GM23338 (cell line): ENCODE results near the gene CDC42BPA. TPM values are rescaled to one million over a fixed set of nuclear protein-coding genes. Genes with fewer than 3 reads are reported as not detected.
"Not testable (repeated sequence)": the region's sequence is repeated elsewhere in the genome, so short reads cannot be mapped to it uniquely, and the experiment has no call there.

ENCODE experiments used
- ATAC-seq: fragments of 200-7000 bp; cut with Tn5 transposase; 3 replicates; pipeline ENCODE4 v1.9.1; 2020
- DNase-seq: peaks from one replicate; pipeline ENCODE4 v3.0.0-alpha.2; 2015; ENCODE audit warnings: low spot score
- H2AFZ ChIP-seq: fragments of 200-600 bp; sonication (generic); 2 replicates; pipeline ENCODE4 v1.8.0; 2016; ENCODE audit warnings: antibody characterized with exemption, mild to moderate bottlenecking, moderate library complexity
- H3F3A ChIP-seq: fragments of 200-600 bp; sonication (generic); replicated peaks from 2 replicates; pipeline ENCODE4 v1.8.0; 2017; ENCODE audit warnings: antibody characterized with exemption, mixed run types, low read depth
- H3K27ac ChIP-seq: fragments of 200-600 bp; sonication (generic); 2 replicates; pipeline ENCODE4 v1.6.1; 2016; ENCODE audit warnings: low read depth
- H3K27me3 ChIP-seq: fragments of 200-600 bp; sonication (generic); 2 replicates; pipeline ENCODE4 v1.8.0; 2016; ENCODE audit warnings: mild to moderate bottlenecking, mixed run types, moderate library complexity; ENCODE audit not compliant: insufficient read depth
- H3K36me3 ChIP-seq: fragments of 200-600 bp; sonication (generic); 2 replicates; pipeline ENCODE4 v1.8.0; 2016; ENCODE audit warnings: mild to moderate bottlenecking; ENCODE audit not compliant: insufficient read depth
- H3K4me1 ChIP-seq: fragments of 200-600 bp; sonication (generic); 2 replicates; pipeline ENCODE4 v1.8.0; 2016; ENCODE audit warnings: mild to moderate bottlenecking, moderate library complexity; ENCODE audit not compliant: insufficient read depth
- H3K4me2 ChIP-seq: fragments of 200-600 bp; sonication (generic); 2 replicates; pipeline ENCODE4 v1.7.1; 2017; ENCODE audit warnings: mixed run types
- H3K4me3 ChIP-seq: fragments of 200-600 bp; sonication (generic); 2 replicates; pipeline ENCODE4 v1.6.1; 2016; ENCODE audit warnings: mixed run types
- H3K79me2 ChIP-seq: fragments of 200-600 bp; sonication (generic); replicated peaks from 2 replicates; pipeline ENCODE4 v1.8.0; 2017; ENCODE audit warnings: mild to moderate bottlenecking; ENCODE audit not compliant: insufficient read depth
- H3K9me2 ChIP-seq: fragments of 200-600 bp; sonication (generic); 2 replicates; pipeline ENCODE4 v1.8.0; 2017; ENCODE audit not compliant: insufficient read depth
- H4K20me1 ChIP-seq: fragments of 200-600 bp; sonication (generic); replicated peaks from 2 replicates; pipeline ENCODE4 v1.8.0; 2017; ENCODE audit warnings: mild to moderate bottlenecking; ENCODE audit not compliant: insufficient read depth
- H3K27ac Mint-ChIP-seq: 2 replicates; pipeline ENCODE4 v1.8.0; 2020; ENCODE audit warnings: inconsistent platforms, mild to moderate bottlenecking, moderate library complexity, mixed read lengths
- H3K27me3 Mint-ChIP-seq: 3 replicates; pipeline ENCODE4 v1.8.0; 2022; ENCODE audit warnings: low read depth, mild to moderate bottlenecking, moderate library complexity, mixed read lengths, inconsistent platforms; ENCODE audit not compliant: insufficient read depth, poor library complexity
- H3K36me3 Mint-ChIP-seq: 3 replicates; pipeline ENCODE4 v1.8.0; 2021; ENCODE audit warnings: low read depth, mild to moderate bottlenecking, inconsistent platforms, moderate library complexity, mixed read lengths
- H3K4me1 Mint-ChIP-seq: 3 replicates; pipeline ENCODE4 v1.8.0; 2020; ENCODE audit warnings: mild to moderate bottlenecking, inconsistent platforms, mixed read lengths
- H3K4me3 Mint-ChIP-seq: 3 replicates; pipeline ENCODE4 v1.8.0; 2021; ENCODE audit warnings: moderate library complexity, mild to moderate bottlenecking, inconsistent platforms, mixed read lengths
- H3K9me3 Mint-ChIP-seq: 3 replicates; pipeline ENCODE4 v1.8.0; 2020; ENCODE audit warnings: moderate library complexity, mild to moderate bottlenecking, inconsistent platforms, mixed read lengths
- CREB1 ChIP-seq: fragments of 250-450 bp; sonication (Bioruptor Pico); IDR thresholded peaks from 2 replicates; pipeline ENCODE4 v1.5.0; 2020; ENCODE audit warnings: low read depth, mild to moderate bottlenecking, moderate library complexity
- CTCF ChIP-seq, 2 experiments: fragments of 200-600 bp in 1 of 2; sonication (generic) in 1 of 2; conservative IDR thresholded peaks; 2 replicates each; pipeline versions ENCODE4 v1.5.1 to v1.6.1; 2016 to 2017; ENCODE audit warnings: antibody characterized with exemption in 2 of 2, low read depth in 2 of 2, mild to moderate bottlenecking in 2 of 2, moderate library complexity in 1 of 2
- ETS1 ChIP-seq: IDR thresholded peaks from 2 replicates; pipeline ENCODE4 v1.6.1; 2016; ENCODE audit warnings: antibody characterized with exemption
- EZH2 ChIP-seq: fragments of 200-600 bp; sonication (generic); IDR thresholded peaks from one replicate; pipeline ENCODE4 v1.8.0; 2017; ENCODE audit warnings: antibody characterized with exemption, mild to moderate bottlenecking, low read depth; ENCODE audit not compliant: unreplicated experiment
- EZH2phosphoT487 ChIP-seq: fragments of 200-600 bp; sonication (generic); IDR thresholded peaks from one replicate; pipeline ENCODE4 v1.8.1; 2018; ENCODE audit warnings: antibody characterized with exemption; ENCODE audit not compliant: unreplicated experiment
- NANOG ChIP-seq: IDR thresholded peaks from 2 replicates; pipeline ENCODE4 v1.6.1; 2016; ENCODE audit warnings: antibody characterized with exemption, borderline replicate concordance
- POLR2AphosphoS5 ChIP-seq: IDR thresholded peaks from 2 replicates; pipeline ENCODE4 v1.6.1; 2016; ENCODE audit warnings: antibody characterized with exemption, low read depth
- REST ChIP-seq: IDR thresholded peaks from one replicate; pipeline ENCODE4 v1.6.1; 2018; ENCODE audit warnings: antibody characterized with exemption; ENCODE audit not compliant: unreplicated experiment
- STAT1 ChIP-seq: IDR thresholded peaks from one replicate; pipeline ENCODE4 v1.6.1; 2016; ENCODE audit warnings: antibody characterized with exemption; ENCODE audit not compliant: unreplicated experiment
- ZNF331 ChIP-seq: fragments of 250-450 bp; sonication (Bioruptor Pico); IDR thresholded peaks from 2 replicates; pipeline ENCODE4 v1.5.0; 2020; ENCODE audit warnings: low read depth, mild to moderate bottlenecking, moderate library complexity
- polyA plus RNA-seq: library from polyadenylated mRNA; unstranded; fragments of >200 nt; fragmentation: Nextera tagmentation; extraction: Ambion mirVana; gene quantifications from 2 replicates; pipeline ENCODE4 v1.2.1, GENCODE V29; 2016
- total RNA-seq: library from RNA; depleted of rRNA; stranded (reverse); fragments of >200 nt; shearing (Covaris generic); gene quantifications from 2 replicates; pipeline ENCODE4 v1.2.3, GENCODE V29; 2014

CDC42BPA gene
- total and polyA plus RNA-seq, 2 experiments from 2014 or later: 17.7 to 40.1 TPM

DNA sequence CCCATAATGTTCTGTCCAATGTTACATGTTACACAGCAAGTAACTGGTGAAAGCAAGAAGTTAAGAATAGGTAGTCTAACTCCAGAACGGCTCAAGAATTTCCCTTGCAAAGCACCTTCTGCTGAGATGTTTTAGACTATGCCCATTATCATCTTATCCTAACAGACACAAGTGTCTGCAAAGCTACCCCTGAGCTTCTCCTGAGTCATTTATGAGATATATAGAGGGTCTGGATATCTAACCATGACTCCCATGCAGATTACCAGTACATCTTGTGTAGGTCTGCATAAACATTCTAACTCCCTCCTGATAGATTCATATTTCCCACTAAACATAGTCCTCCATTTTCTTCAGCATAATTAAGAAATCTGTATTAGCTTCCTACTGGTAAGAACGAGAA lies 206.5 kb downstream of the CDC42BPA start:
- Mint-ChIP-seq H3K9me3 (no peaks in the 10 kb centered on the region), H3K36me3 (peaks cover 11% of the 10 kb centered on the region; the same call in 2 of the 3 replicates), H3K4me3 (no peak overlapping the region), H3K27me3 (peaks cover 7% of the 10 kb centered on the region), H3K4me1 (peaks cover 3% of the 10 kb centered on the region; the same call in 1 of the 3 replicates), H3K27ac (no peak overlapping the region)
- no peaks in the 10 kb centered on the region for H4K20me1 ChIP-seq
- H3K27me3 ChIP-seq: no peaks in the 10 kb centered on the region
- no peak overlapping the region for H2AFZ ChIP-seq
- no peak for TF ChIP-seq POLR2AphosphoS5
- TF ChIP-seq REST: no peak
- no peak for TF ChIP-seq CREB1 (CRISPR knock-in tag)
- no peak for TF ChIP-seq ETS1
- H3K27ac ChIP-seq: no peak overlapping the region
- no peaks in the 10 kb centered on the region for H3K9me2 ChIP-seq
- H3K79me2 ChIP-seq: no peaks in the 10 kb centered on the region
- no peaks in the 10 kb centered on the region for H3K4me1 ChIP-seq
- H3F3A ChIP-seq: no peaks in the 10 kb centered on the region
- ATAC-seq (no peak), DNase-seq (no peak)
- H3K4me3 ChIP-seq: no peak overlapping the region
- no peaks in the 10 kb centered on the region for H3K36me3 ChIP-seq
- H3K4me2 ChIP-seq: no peak overlapping the region

DNA sequence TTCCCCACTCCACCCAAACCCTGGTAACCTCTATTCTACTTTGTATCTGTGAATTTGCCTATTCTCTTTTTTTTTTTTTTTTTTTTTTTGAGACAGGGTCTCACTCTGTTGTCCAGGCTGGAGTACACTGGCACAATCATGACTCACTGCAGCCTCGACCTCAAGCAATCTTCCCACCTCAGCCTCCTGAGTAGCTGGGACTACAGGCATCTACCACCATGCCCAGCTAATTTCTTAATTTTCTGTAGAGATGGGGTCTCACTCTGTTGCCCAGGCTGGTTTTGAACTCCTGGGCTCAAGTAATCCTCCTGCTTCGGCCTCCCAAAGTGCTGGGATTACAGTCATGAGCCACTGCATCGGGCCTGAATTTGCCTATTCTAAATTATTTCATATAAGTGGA lies 213.0 kb downstream of the CDC42BPA start:
- not testable (repeated sequence) for H3K79me2 ChIP-seq, H3K9me2 ChIP-seq, H3K4me3 ChIP-seq, H3K36me3 ChIP-seq, H3K9me3 Mint-ChIP-seq, H3K4me1 ChIP-seq, DNase-seq, H3K27me3 ChIP-seq, H2AFZ ChIP-seq, H3K27ac Mint-ChIP-seq, ATAC-seq, H3K27ac ChIP-seq, H3K4me3 Mint-ChIP-seq, H3K27me3 Mint-ChIP-seq, H3K4me2 ChIP-seq, H3K4me1 Mint-ChIP-seq, H3F3A ChIP-seq, H4K20me1 ChIP-seq
- peaks cover 17% of the 10 kb centered on the region; the same call in 2 of the 3 replicates for H3K36me3 Mint-ChIP-seq

- H3K4me1 Mint-ChIP-seq: no peaks in the 10 kb centered on the region
- H3K4me3 ChIP-seq: no peak overlapping the region
- H3K27me3 ChIP-seq: no peaks in the 10 kb centered on the region
- H3K9me2 ChIP-seq: 0 out of 2 replicates have a peak, but pooled peaks cover 4% of the 10 kb centered on the region
- H3K4me2 ChIP-seq: no peak overlapping the region
- ATAC-seq (no peak), DNase-seq (no peak)
- H4K20me1 ChIP-seq: peaks cover 3% of the 10 kb centered on the region
- TF ChIP-seq NANOG (no peak), EZH2phosphoT487 (no peak), ZNF331 (CRISPR knock-in tag) (no peak), POLR2AphosphoS5 (no peak), EZH2 (no peak), ETS1 (no peak), CTCF (conservative IDR thresholded peaks at IDR 0.05; ENCODE audit: low read depth in 2 of 2) (no peak), STAT1 (no peak)
- H3K4me3 Mint-ChIP-seq: no peak overlapping the region
- H3K36me3 Mint-ChIP-seq: peaks cover 14% of the 10 kb centered on the region
- no peak overlapping the region for H3K27ac Mint-ChIP-seq
- H3F3A ChIP-seq: no peaks in the 10 kb centered on the region
- 0 out of 2 replicates have a peak, but pooled peaks cover 5% of the 10 kb centered on the region for H3K36me3 ChIP-seq
- no peak overlapping the region for H3K27ac ChIP-seq
- no peaks in the 10 kb centered on the region for H3K4me1 ChIP-seq
- H2AFZ ChIP-seq: no peak overlapping the region
- no peaks in the 10 kb centered on the region for H3K79me2 ChIP-seq
- H3K9me3 Mint-ChIP-seq: no peaks in the 10 kb centered on the region
- H3K27me3 Mint-ChIP-seq: no peaks in the 10 kb centered on the region
These were observed 216.2 kb downstream of the CDC42BPA start for GRCh38 chr1:227102056-227102455.
